Caki2 (cell line): ENCODE results near the gene DLX4. TPM values are rescaled to one million over a fixed set of nuclear protein-coding genes. Genes with fewer than 3 reads are reported as not detected.

Experiments used
- DNase-seq: peaks from one replicate; pipeline ENCODE4 v3.0.0-alpha.2; 2015; ENCODE audit warnings: low read depth
- in situ Hi-C: cut with HindIII; loops from 2 replicates; pipeline ENCODE4 v1.10.0; 2016; ENCODE audit warnings: low sequenced_read_pairs, low pct_unique_long_range_greater_than_20kb, mixed read lengths
- total RNA-seq: library from RNA; depleted of rRNA; stranded (reverse); fragments of >200 nt; shearing (Covaris generic); gene quantifications from 2 replicates; pipeline ENCODE4 v1.2.3, GENCODE V29; 2014; ENCODE audit warnings: low replicate concordance

The DLX4 gene
- total RNA-seq, 1 experiment from 2014 or later: not detected

- no peak for DNase-seq
- in situ Hi-C loops: no loop called here
These were observed 9.5 kb downstream of the DLX4 start for GRCh38 chr17:49978501-49978900.

GRCh38 chr17:49979748-49980479 is 10.9 kb downstream of the DLX4 start:
- in situ Hi-C loops: no loop called here
- no peak for DNase-seq

GRCh38 chr17:49980703-49981197 is 11.8 kb downstream of the DLX4 start:
- DNase-seq: no peak
- in situ Hi-C loops: no loop called here

DNA sequence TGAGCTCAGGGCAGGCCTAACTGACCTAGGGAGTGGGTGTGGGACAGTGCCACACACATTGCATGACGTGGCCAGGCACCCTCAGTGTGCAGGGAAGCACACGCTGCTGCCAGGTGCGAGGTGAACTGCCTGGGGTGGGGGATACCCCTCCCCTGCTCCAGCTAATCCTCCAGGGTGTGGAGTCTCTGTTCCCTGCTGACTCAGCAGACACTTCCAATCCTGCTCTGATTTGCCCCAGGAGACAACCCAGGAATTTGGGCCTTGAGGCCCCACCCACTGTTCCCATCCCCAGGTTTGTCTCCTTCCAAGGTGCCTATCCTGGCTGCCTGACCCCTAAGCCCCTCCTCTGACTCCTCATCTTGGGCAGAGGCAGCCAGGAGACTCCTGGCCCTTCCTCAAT is 15.3 kb downstream of the DLX4 start:
- DNase-seq: no peak
- in situ Hi-C loops: no loop called here

- no peak for DNase-seq
- in situ Hi-C loops: no loop called here
These were observed 15.8 kb downstream of the DLX4 start for GRCh38 chr17:49984776-49985175.

DNA sequence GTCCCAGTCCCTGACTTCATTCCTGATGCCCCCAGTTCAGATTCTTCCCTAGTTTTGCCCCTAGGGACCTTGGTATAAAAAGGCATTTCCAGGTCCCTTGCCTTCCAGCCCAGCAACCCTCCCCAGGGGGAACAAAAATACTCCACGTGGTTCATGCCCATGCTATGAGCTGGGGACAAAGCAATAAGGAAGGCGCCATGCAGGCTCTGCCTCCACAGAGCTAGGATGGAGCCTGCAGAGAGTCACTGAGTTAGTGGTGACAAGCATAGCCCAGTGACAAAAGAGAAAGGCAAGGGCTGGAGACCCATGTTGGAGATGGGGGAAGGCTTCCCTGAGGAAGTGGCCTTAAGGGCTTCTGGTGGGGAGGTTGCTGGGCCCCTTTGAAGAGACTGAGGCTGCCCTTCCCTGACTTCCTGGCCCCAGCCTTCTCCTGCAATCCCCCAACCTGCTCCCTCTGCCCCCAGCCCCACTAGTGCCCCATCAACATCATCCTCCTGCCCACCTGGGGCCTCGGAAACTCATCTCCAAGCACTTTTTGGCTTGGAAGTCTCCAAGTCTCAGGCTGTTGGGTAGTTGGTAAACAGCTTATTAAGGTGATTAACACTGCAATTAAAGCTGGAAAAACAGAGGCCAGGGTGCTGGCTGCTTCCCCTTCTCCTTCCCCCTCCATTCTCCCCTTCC is 16.5 kb downstream of the DLX4 start:
- DNase-seq: no peak
- in situ Hi-C loops: no loop called here

DNA sequence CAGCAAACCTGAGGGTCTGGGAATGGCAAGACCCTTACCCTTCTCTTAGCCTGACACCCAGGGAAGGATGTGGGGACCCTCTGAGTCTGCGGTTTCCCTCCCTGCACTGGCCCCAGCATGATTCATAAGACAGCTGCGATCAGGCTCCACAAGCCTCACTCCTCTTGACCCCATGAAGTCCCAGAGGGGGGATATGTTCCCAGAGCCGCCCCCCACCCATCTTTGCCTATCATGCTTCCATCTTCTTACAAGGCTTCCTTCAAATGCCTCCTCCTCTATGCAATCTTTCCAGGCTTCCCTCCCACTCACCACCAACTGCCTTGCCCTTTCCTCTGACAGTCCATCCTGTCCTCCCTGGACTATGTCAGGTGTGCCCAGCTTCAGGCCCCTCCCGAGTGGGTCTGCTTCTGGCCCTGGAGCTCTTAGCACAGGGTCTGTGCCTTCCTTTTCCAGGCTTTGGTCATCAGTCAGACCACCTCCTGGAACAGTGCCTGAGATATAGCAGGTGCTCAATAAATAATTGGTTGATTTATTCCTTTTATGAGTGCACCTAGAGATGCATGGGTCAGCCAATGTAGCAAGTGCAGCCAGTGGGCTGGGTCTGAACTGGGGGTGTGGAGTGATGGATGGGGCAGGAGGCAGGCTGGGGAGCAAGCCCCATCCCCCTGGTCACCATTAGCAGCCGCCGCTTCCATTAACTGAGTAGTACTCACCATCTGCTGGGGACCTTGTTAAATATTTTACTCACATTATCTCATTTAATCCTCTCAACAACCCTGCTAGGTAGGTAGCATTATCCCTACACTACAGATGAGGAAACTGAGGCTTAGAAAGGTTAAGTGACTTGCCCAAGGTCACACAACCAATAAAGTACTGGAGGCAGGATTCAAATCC is 17.7 kb downstream of the DLX4 start:
- in situ Hi-C loops: no loop called here
- DNase-seq: no peak

GRCh38 chr17:49987290-49987585 is 18.2 kb downstream of the DLX4 start:
- in situ Hi-C loops: no loop called here
- no peak for DNase-seq

DNA sequence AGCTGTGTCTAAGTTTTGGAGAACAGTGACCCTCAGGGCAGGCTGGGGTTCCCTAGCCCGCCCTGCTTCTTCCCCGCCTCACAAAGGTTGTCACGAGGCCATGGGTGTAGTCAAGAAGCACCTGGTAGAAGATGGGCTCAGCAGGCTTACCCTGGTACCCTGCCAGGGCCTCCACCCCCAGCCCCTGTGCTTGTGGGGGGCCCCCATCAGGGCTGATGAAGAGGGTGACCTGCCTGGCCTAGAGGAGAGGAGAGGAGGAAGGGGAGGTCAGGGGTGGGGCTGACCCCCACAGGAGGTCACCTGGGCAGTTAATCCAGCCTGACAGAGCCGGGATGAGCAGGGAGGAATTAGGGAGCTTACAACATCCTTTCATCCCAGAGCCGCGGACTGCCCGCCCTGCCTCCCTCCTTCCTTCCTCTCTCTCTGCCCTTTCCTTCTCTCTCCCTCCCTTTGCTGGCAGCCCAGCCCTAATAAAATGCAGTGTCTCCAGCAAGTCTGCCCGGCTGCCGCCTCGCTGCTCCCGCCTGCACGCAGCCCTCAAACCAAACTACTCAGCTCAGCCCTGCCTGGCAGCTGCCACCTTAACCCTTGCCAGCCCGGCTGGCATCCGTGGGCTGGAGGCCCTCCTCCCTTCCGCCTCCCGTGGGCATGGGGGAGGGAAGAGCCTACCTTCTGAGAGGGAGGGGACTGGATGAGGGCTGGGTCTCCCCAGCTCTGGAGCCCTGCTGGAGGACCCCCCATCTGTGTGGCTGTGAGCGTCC is 18.9 kb downstream of the DLX4 start:
- peak; percentile 23 for DNase-seq
- in situ Hi-C loops: no loop called here

- DNase-seq: no peak
- in situ Hi-C loops: no loop called here
These were observed 20.5 kb downstream of the DLX4 start for GRCh38 chr17:49989518-49989880.

DNA sequence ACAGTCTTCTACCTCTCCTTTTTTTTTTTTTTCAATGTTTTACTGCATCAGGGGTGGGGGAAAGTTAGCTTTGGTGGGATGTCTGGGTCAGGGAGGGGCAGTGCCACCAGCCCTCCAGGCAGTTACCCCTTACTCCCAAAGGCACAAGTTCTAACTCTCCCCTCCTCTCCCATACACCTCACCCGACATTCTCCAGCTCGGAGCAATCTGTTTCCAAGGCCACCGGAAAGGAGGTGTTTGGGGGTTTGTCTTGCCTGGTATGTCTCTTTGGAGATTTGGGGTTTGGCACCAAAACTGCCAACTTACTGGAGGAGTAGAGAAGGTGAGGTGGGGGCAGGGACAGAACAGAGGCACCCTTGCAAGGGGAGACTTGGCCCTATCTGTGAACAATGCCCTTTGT is 21.3 kb downstream of the DLX4 start:
- in situ Hi-C loops: loop anchor here (10.0 kb wide), 1 partner anchor 86 kb away; no protein-coding TSS in a partner anchor
- no peak for DNase-seq

DNA sequence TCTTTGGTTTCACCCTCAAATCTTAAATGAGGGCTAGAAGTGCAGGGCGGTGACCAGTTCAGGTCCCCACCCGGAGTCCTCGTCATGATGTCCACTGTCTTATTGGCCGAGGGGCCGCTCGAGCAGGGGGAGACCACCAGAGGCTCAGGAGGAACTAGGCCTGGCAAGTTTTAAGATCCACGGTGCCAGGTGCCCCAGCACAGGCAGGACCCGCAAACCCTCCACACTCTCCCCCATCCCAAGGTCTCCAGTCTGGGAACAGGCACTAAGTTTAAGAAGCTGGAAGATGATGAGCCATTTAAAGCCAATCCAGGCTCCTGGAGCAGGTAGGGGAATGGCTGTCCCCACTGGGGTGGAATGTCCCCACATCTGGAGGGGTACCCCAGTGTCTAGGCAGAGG is 21.9 kb downstream of the DLX4 start:
- in situ Hi-C loops: loop anchor here (10.0 kb wide), 1 partner anchor 86 kb away; no protein-coding TSS in a partner anchor
- no peak for DNase-seq

DNA sequence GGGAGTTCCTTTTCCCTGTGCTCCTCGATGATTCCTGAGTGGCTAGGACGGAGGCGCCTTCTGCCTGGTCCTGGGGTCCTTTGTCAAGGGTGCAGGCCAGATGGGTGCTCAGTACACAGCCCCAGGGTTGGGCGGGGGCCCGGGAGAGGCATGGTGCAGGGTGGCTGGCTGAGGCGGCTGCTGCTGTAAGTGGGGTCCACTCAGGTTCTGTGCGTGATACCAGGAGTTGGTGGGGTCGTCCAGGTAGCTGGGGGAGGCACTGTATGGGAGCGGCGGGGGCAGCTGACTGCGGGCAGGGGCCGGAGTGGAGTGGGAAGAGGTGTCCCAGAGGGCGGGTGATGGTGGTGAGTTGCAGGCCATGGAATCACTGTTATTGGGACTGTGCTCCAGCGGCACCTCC is 22.4 kb downstream of the DLX4 start:
- DNase-seq: no peak
- in situ Hi-C loops: loop anchor here (10.0 kb wide), 1 partner anchor 87 kb away; no protein-coding TSS in a partner anchor

GRCh38 chr17:49992191-49992932 is 23.4 kb downstream of the DLX4 start:
- no peak for DNase-seq
- in situ Hi-C loops: loop anchor here (10.0 kb wide), 1 partner anchor 88 kb away; no protein-coding TSS in a partner anchor

- DNase-seq: no peak
- in situ Hi-C loops: loop anchor here (10.0 kb wide), 1 partner anchor 88 kb away; no protein-coding TSS in a partner anchor
These were observed 24.0 kb downstream of the DLX4 start for GRCh38 chr17:49992933-49993422.

- DNase-seq: no peak
- in situ Hi-C loops: loop anchor here (10.0 kb wide), 1 partner anchor 89 kb away; no protein-coding TSS in a partner anchor
These were observed 24.6 kb downstream of the DLX4 start for GRCh38 chr17:49993423-49994060.
